ENCODE measurements around the gene RTEL1.
"Not testable (repeated sequence)": the region's sequence is repeated elsewhere in the genome, so short reads cannot be mapped to it uniquely, and the experiment has no call there.

RTEL1 gene

GRCh38 chr20:63671695-63672094 is 13.6 kb downstream of the RTEL1 start:
- not testable (repeated sequence) for DNase-seq

DNA sequence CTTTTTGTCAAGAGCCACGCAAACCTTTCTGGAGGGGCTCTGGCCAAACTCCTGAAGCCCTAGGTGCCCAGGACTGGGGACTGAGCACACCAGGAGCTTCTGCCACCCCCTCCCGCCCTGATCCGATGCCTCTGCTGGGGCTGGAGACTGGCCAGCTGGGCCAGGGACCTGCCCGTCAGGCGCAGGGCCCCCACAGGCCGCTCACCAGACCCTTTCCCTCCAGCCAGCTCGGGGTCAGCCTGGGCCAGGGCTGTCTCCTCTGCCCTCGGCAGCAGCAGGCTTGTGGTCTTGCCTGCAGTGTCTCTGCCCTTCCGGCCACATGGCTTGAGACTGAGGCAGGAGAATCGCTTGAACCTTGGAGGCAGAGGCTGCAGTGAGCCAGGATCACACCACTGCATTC is 14.6 kb downstream of the RTEL1 start:
- no peak for DNase-seq

GRCh38 chr20:63673951-63674350 is 15.8 kb downstream of the RTEL1 start:
- no peak for DNase-seq

DNA sequence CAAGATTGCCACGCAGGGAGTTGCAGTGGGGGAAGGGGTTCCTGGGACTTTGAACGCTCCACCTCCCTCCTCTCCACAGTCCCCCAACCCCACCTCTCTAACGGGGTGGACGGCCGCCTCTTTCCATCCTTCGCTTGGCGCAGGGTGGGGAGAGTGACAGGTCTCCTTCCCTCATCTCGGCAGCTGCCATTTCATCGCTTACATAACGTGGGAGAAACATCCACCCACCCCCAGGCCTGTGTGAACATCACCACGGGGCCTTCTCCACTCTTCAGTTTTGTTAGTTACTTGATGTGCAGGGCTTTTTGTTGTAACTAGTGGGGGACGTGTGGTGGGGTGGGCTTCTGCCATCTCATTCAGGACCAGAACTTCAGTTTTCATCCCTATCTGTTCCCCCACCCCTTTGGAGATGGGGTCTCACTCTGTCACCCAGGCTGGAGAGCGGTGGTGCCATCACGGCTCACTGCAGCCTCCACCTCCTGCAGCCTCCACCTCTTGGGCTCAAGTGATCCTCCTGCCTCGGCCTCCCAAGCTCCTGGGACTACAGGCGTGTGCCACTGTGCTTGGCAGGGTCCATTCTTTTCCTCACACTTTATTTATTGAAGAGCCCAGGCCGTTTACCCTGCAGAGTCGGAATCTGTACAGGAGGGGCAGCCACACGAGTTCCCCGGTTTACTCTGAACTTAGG is 17.7 kb downstream of the RTEL1 start:
- DNase-seq: no peak

GRCh38 chr20:63678071-63678470 is 20.0 kb downstream of the RTEL1 start:
- DNase-seq: no peak

GRCh38 chr20:63678667-63679465 is 20.8 kb downstream of the RTEL1 start:
- no peak for DNase-seq

DNA sequence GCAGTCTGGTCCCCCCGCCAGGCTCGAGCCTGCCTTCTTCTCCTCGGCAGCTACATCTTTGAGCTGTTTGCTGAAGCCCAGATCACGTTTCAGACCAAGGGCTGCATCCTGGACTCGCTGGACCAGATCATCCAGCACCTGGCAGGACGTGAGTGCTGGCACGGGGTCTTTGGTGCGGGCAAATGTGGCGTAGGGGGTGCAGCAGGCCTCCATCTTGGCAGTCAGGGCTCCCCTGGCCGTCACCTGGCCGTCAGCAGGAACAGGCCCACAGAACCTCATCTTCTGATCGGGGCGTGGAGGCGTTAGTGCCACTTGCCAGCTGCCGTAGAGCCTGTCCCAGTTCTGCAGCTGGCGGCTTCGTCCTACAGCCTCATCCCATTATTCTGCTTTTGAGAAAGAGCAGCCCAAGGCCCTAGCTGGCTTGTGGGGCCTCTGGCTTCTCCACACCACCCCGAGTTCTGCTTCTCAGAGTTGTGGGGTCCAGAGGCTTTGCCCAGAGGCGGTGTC is 21.7 kb downstream of the RTEL1 start:
- no peak for DNase-seq

DNA sequence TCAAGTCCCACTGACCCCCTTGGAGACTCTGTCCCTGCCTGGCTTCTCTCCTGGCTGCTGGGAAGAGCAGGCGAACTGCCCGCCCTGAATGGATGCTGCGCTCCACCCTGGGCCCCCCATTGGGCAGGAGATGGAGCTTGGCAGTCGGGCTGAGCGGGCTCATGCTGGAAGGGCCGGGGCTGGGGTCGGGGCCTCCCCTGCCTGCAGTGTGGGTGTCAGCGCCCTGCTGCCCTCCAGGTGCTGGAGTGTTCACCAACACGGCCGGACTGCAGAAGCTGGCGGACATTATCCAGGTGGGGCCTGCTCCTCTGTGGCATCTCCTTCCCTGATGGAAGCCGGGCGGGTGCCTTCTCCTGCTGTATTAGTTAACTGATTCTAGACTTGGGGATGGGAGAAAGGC is 22.3 kb downstream of the RTEL1 start:
- no peak for DNase-seq

DNA sequence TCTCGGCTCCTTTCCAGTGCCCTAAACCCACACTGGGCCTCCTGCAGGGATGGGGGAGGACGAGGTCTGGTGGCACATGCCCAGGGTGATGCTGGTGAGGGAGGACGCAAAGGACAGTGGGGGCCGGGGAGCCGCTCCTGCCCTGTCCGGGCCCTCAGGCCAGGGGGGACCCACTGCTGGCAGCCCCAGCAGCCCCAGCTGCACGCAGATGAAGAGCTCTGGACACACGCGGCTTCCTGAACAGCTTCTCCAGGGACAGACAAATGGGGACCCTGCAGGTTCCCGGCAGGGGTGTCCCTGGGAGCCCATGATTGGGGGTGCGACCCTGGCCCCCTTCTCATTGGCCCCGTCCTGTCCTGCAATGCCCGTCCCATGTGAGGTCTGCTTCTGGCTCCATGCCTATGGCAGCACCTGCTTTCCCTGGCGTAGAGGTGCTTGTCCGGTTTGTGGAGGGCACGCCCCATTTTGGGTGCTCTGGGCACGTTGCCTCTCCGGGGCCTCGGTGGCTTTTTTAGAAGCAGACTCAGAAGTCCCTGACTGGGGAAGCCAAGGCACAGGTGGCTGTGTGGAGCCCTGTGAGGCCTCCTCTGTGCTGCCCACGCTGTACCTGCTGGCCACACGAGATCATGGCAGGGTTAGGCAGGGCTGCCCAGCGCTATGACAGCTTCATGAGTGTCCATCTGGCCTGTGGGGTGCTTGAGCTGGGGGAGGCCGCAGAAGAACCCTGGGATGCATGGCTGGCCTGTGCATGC is 22.9 kb downstream of the RTEL1 start:
- DNase-seq: no peak

- no peak for DNase-seq
Measured at GRCh38 chr20:63681609-63682142, 23.6 kb downstream of the RTEL1 start.

- no peak for DNase-seq
Measured at GRCh38 chr20:63682384-63683139, 24.4 kb downstream of the RTEL1 start.

GRCh38 chr20:63685269-63686026 is 27.3 kb downstream of the RTEL1 start:
- no peak for DNase-seq

GRCh38 chr20:63686094-63686491 is 28.0 kb downstream of the RTEL1 start:
- DNase-seq: no peak

GRCh38 chr20:63686492-63687321 is 28.6 kb downstream of the RTEL1 start:
- DNase-seq: no peak

GRCh38 chr20:63687419-63688178 is 29.5 kb downstream of the RTEL1 start:
- no peak for DNase-seq

DNA sequence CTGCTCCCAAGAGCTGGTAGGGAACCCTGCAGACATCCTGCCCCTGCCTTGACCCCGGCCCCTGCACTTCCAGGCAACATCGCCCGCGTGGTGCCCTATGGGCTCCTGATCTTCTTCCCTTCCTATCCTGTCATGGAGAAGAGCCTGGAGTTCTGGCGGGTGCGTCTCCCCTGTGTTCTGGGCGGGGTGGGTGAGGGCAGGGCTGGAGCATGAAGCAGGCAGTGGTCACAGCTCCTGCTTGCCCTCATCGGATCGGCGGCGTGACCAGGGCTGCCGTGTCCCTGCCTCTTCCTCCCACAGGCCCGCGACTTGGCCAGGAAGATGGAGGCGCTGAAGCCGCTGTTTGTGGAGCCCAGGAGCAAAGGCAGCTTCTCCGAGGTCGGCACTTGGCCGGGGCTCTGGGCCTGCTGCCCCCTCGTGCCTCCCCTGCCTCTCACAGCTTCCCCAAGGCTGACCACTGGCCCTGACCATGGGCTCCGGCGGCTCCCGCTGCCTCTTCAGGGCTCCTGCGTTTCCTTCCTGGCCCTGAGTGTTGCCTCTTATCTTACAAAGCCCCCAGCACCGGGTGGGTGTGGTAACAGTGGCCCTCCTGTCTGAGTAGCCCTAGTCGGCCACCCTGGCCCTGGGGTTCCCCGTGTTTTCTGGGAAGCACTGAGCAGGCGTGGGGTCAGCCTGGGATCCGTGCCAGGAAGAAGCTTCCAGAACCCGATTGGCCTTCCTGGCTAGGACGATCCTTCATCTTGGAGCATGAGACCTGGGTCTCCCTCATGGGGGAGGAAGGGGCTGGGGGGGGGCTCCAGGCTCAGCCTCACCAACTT is 30.3 kb downstream of the RTEL1 start:
- no peak for DNase-seq

DNA sequence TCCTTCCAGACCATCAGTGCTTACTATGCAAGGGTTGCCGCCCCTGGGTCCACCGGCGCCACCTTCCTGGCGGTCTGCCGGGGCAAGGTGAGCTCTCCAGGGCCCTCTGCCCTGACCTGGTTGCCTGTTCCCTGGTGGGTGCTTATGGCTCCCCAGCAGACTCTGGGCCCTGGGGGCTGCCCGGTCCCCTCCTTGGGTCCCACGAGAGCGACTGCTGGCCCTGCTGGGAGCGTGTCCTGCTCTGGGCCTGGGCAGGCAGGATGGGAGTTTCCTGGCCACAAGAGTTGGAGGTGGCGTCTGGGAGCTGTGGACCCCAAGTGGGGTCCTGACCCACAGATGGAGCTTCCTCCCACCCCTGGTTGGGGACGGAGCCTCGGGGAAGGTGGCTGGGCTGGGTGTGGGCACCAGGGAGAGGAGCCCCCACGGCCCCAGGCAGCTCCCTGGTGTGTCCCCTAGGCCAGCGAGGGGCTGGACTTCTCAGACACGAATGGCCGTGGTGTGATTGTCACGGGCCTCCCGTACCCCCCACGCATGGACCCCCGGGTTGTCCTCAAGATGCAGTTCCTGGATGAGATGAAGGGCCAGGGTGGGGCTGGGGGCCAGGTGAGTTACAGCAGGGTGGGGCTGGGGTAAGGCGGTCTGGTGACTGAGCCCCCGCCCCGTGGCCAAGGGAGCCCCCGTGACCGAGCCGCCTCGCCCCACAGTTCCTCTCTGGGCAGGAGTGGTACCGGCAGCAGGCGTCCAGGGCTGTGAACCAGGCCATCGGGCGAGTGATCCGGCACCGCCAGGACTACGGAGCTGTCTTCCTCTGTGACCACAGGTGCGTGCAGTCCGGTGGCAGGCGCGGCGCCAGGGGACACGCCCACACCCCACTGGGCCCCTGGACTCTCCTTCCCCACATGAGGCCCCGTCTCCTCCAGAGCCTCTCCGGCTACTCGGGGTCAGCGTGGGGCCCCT is 31.2 kb downstream of the RTEL1 start:
- DNase-seq: no peak

Measured in activated CD4-positive, alpha-beta T cell treated with anti-CD3 and anti-CD28 coated beads for 1 hour (primary cell).